GM19240 (cell line): ENCODE measurements around the gene CSNK1G2.

Experiments used
- DNase-seq: peaks from one replicate; pipeline ENCODE4 v3.0.0; 2011; ENCODE audit warnings: low spot score; ENCODE audit not compliant: insufficient read length

CSNK1G2 gene

DNA sequence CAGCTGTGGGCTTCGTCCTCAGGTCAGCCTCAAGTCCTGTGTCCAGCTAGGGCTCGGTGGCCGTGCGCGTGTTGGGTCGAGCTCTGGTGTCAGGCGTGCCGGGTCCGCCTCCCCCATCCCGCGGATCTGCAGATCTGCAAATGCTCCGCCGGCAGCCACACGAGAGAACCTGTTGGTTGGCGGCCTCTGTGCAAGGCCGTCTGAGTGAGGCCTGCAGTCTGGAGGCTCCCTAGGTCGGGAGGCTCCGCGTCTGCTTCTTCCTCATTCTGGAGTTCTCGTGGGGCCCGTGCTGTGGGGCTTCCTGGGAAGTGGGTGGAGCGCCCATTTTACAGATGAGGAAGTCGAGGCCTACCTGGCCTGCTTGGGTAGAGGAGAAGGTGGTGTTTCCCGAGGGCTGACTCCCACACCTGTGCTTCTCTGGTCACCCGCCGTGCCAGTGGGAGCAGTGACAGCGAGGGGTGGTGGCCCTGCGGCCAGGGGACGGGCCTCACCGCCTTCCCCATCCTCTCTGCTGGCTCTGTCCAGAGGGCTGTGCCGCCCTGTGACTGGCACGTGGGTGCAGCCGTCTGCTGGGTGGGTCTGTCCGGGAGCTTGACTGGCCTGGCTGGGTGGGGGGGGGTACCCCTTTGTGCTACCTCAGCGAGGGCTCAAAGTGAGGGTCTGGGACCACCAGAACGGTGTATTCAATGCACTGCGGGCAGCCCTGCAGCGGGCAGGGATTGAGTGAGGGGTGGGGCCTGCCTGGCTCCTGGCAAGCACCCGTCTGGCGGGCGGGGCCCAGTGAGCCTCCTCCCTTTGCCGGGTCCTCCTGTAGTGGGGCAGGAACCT lies 3.3 kb downstream of the CSNK1G2 start:
- no peak for DNase-seq

DNA sequence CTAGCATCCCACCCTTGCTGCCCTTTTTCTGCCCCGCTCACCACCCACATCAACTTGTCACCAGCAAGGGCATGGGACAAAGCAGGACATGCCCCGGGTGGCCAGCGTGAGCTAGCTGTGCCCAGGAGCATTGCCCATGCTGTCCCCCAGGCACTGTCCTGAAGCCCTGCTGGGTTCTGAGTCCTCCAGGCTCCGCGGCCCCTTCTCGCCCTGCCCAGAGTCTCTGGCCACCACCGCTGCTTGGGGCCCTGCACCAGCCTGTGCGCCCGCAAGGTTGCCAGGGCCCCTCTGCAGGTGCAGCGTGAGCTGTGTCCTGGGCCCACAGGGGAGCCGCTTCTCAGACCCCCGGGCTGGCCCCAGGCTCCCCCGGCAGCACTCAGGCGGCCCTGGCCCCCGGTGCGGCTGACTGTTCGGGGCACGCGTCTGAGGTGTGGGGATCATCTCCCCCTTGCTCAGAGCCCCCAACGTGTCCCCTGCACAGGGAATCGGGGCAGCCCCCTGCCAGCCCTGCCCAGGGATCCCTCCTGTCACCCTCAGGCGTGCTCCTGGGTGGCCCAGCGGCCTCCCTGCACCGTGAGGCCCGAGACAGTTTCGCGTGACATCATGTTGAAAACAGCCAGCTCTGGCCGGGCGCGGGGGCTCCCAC lies 4.1 kb downstream of the CSNK1G2 start:
- no peak for DNase-seq

DNA sequence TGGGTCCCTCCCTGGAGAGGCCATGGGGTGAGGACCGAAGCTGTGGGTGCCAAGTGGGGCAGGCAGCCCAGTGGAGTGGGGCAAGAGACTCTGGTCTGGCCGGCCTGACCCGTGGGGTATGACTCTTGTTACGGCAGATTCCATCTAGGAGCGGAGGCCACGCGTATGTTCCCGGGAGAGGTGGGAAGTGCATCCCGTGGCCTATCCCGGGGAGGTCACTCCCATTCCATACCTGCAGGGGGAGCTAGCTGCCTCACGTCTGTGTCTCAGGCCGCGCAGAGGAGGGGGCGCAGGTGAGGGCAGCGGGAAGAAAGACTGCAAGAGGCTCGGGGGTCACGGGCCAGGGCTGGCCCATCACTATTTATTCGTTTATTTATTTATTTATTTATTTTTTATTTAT lies 4.9 kb downstream of the CSNK1G2 start:
- DNase-seq = no peak

DNA sequence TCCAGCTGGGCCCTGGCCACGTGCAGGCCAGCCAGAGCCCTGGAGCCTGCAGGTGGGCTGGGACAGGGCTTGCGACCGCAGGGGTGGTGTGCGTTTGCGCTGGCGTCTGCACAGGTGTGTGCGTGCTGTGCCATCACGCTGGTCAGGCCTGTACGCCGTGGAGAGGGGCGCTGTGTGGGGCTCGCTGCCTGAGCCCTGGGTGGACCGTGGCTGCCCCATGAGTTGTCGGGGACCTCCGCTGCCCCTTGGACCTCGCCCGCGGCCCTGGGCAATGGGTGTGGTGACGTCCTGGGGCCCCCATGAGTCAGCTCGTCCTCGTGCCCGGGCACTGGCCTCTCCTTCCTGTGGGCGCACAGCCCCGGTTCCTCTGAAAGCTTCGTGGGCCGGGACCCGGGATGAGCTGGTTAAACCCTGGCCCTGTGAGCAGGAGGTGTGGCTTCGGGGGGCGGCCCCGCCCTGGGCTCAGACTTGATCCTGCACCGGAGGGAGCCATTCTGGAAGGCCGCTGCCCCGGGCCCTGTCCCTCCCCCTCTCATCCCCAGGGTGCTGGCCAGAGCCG lies 6.8 kb downstream of the CSNK1G2 start:
- no peak for DNase-seq

DNA sequence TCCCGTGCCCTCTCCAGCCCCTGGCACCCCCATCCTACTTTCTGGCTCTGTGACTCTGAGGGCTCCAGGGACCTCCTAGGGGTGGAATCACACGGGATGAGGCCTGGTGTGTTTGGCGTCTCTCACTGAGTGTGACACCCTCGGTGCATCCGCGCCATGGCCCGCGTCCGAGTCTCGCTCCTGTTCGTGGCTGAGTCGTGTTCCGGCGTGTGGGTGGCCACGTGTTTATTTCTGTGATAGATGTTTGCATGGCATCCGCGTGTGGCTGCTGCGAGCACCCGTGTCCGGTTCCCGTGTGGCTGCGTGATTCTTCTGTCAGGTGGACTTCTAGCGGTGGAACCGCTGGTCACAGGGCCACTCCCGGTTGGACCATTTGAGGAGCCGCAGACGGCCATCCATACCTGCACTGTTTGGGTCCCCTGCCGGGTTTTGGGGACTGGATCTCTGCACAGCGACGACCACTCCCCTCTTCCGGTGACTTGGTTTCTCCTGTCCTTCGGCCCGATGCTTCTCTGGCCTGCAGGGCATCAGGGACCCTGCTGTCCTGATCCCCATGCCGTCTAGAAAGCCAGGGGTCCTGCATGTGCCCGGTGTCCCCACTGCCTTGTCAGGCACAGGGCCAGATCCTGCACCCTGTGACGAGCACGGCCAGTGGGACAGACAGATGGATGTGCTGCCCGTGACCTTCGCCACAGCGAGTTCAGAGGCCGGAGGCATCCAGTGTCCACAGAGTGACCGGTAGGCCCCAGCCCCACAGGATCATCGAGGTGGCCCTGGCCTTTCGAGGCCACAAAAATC lies 8.5 kb downstream of the CSNK1G2 start:
- DNase-seq = no peak

DNA sequence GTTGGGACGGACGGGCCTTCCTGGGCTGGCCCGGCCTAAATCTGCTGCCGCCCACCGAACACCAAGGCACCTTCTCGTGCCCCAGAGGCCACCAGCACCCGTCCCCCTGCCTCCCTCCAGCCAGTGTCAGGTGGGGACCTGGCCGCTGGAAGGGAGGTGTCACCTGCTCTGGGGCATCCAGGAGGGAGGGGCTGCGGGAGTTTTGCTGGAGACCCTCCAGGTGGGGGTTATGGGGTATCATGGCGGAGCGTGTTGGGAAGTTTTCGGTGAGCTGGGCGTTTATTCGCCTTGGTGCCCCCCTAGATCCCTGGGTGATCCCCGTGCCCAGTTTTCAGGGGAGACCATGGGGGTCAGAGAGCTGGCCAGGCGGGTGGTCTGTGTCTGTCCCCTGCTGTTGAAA lies 9.7 kb downstream of the CSNK1G2 start:
- DNase-seq = no peak

DNA sequence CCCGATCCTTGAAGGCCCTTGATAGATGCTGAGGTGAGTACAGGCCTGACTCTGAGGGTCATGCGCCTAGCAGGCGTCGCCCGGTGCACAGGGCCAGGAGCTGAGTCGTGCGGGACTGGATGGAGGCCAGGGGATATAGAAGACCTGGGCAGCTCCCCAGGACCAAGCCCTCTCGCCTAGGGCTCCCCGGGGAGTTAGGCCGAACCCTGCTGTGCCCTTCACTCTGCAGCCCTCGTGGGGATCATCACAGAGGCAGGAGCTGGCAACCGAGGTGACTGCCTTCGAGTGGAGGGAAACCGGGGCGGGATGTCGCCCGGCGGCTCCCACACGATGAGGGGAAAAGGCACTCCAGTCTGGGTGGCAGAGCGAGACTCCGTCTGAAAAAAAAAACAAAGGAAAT lies 11.7 kb downstream of the CSNK1G2 start:
- no peak for DNase-seq

DNA sequence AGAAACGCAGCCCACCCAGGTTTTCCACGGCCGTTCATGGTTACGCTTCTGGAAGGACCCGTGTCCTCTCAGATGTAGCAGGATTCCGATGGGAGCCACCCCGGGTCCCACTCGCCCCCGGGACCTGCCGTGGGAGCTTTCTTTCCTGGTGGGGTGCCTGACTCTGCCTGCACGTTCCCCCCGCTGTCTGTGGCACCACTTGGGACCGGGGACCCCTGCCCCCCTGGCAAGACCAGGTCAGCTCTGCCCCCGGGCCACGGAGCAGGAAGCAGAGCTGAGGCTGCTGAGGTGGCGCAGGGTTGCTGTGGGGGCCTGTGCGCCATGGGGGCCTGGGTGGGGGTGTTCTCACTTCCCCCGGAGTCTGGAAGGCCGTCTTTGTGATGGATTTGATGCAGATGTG lies 12.1 kb downstream of the CSNK1G2 start:
- DNase-seq = no peak

DNA sequence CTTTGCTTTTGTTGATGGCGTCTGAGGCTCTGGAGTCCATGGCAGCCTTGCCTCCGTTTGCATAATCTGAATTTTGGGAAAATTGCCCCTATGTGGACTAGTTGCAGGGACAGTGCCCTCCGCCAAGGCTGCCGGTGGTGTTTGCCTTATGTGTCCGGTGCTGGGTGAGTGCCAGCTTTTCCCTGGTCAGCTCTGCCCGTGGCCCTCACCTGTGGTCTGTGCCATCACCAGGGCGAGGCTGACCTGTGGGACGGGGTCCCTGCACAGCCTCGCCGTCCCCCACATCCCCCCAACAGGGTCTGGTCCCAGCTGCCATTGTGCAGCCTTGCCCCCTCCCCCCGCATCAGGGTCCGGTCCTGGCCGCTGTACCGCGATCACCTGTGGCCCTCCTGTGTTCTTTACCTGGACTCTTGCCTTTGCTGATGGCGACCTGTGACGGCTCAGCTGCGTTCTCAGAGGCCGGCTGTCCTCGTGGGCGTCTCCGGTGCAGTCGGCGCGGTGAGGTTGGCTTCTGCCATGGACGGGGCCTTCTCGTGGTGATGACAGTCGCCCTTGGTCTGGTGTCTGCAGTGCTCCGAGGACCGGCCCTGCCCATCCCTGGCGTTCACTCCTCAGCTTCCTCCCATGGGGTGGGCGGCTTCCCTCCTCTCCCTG lies 12.6 kb downstream of the CSNK1G2 start:
- no peak for DNase-seq

DNA sequence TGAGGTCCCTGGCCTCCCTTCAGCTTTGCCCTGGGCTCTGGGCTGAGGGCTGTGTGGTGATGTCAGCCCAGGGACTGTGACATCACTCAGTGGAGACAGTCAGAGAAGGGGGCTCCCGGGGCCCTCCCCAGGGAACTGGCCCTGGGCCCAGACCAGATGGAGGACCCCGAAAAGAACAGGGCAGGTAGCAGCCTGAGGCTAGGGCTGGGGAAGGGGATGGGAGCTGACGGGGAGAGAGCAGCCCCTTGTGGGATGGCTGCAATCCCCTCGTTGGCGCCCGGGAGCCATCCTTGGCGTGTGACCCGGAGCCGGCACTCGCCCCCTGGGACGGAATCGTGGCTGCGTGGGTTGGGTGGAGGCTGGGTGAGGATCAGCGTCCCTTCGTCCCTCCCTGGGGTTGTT lies 13.6 kb downstream of the CSNK1G2 start:
- no peak for DNase-seq

DNA sequence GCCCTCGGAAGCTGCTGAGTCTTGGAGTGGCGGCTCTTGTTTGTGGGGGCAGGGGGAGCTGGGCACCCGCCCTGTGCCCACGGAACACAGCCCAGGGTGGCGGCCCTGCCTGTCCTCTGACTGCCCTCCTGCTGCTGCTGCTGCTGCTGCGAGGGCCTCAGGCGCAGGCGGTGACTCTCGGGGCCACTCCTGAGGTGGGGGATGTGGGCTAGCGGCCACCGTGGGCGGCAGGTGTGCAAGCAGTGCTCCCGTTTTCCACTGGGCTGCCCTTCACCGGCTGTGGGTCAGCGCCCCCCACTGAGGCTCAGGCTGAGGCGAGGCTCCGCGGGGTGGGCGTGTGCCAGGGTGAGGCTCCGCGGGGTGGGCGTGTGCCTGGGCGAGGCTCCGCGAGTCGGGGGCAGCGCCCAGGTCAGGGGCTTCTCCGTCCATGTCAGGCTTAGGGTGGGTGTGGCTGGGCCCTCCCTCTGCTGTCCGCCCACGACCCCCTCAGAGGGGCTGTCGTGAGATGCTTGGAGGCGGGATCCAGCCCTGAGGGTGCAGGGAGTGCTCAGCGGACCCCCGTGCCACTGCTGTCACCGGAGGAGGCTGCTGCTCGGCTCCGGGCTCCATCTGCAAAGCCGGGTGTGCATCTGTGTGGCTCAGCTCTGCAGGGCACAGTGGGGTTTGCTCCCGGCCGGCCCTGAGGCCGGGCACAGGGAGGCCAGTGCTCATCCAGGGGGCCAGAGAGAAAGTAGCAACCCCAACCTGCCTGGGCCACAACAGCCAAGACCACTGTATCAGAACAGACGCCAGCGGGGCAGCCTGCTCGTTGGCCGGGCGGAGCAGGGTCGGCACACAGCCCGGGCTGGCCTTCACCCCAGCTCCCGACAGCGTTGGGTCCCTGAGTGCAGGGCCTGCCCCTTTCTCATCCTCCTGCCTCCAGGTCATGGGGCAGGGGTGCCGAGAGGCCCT lies 14.5 kb downstream of the CSNK1G2 start:
- DNase-seq = no peak

DNA sequence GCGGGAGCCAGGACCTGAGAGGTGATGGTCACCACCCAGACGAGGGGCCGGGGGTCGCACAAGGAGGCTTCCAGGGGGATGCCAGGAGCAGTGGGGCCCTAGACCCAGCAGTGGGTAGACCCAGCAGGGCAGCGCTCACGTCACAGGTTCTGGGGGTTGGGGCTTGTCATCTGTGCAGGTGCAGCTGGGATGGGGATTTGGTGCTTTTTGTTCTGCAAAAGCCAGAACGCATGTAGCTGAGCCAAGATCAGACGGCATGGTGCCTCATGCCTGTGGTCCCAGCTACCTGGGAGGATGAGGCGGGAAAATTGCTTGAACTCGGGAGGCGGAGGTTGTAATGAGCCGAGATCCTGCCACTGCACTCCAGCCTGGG lies 15.1 kb downstream of the CSNK1G2 start:
- DNase-seq = no peak

DNA sequence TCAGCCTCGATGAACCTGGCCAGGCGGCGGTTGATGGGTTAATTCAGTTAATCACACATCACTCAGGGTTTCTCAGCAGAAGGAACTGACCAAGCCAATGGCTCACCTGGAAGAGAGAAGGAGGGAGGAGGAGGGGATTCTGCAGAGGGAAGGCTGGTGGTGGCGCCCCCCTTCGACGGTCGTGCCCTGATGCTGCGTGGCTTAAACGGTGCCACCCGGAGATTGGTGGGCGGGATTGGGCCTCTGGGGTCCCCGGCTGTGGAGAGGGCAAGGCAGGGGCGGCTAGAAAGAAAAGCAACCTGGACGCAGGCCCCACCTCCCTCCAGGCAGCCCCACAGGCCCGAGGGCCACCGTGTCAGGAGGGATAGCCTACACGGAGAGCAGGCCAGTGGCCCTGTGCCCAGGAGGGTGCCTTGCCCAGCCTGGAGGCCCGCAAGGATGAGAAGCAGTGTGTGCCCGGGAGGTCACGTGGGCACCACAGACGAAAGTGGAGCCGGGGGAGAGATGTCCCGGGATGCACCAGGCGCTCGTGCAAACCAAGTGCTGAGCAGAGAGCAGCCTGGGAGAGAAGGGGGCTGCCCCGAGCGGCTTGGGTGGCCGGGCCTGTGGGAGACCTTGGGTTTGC lies 16.0 kb downstream of the CSNK1G2 start:
- no peak for DNase-seq

DNA sequence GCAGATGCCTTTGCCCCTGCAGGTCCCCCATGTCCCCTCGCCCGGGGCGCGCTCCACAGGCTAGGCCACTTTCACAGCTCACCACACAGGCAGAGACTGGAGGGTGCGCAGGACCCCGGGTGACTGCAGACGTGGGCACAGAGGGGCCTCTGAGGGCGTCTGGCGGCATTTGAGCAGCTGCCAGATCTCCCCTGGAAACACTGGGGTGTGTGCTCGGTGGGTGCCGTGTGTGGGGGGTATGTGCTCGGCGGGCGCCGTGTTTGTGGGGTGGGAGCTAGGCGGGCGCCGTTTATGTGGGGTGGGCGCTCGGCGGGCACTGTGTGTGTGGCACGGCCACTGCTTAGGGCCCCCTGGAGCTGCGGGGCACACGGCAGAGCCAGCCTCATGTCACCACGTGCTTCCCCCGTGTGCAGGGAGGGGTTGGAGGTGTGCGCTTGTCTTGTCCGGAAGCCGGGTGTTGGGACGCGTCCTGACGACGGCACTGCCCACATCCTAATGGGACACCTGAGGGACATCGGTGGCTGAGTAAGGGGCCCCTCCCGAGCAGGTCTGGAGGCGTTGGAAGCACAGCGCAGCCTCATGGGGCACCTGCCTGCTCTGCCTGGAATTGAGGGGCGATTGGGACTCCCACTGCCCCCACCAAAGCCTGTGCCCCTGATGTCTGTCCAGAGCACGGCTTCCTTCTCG lies 16.7 kb downstream of the CSNK1G2 start:
- no peak for DNase-seq

DNA sequence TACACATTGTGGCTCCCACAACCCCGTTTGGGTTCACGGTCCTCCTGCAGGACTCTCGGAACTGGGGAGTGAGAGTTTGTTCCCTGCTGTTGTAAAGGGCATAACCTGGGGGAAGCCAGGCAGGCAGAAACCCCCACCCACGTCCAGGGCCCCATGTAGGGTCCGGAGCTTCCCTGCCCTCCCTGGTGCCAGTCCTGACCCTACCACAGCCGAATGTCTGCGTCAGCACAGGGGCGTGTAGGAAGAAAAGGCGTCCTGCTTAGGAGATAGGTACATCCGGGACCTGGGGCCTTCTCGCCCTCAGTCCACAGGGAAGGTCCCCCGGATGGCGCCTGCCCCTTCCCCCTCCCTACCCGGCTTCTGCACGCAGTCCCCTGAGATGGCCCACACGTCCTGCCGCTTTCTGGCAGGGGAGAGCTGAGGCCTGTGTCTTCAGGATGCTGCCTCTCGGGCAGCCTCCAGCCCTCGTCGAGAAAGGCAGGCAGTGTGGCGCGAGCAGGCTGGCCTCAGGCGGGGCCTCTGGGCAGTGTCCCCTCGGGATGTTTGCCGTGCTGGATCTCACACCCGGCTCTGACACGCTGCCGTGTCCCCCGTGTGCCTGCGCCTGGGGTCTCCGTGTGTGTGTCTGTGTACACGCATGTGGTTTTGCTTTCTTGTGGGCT lies 19.1 kb downstream of the CSNK1G2 start:
- DNase-seq = no peak

DNA sequence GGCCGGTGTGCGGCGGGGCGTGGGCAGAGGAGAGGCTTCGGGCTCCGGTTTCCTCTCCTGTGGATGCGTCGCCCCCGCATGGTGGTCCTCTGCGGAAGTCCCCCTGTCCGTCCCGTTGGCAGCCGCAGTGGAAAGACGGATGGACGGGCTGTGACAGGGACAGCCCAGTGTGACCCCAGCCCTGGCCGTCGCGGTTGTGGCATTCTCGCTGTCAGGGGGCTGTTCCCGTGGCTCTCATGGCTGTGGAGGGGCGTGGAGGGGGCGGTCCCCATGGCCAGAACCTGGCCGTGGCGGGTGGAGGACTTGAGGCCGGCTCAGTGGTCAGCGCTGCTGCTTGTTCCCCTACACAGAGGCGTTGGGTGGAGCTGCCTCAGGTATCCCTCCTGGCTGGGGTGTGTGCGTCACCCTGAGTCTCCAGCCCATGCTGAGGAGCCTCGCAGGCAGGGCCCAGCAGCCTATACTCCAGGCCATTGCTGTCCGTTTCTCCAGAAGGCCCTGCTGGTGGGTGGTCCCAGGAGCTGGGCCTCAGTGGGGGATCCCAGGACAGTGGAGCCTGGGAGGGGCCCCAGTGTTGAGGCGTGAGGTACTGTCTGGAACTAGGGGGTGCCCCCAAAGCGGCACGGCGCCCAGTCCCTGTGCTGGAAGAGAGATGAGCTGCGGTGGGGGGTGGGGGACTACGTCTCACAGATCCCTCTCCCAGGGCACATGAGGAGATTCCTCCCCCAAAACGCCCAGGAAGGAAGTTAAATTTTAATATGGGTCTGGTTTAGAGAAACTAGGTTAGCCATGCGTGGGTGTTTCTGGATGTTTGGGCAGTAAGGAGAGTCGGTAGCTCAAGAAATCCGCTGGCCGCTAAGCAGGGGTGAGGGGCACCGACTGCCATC lies 20.3 kb downstream of the CSNK1G2 start:
- DNase-seq = no peak

DNA sequence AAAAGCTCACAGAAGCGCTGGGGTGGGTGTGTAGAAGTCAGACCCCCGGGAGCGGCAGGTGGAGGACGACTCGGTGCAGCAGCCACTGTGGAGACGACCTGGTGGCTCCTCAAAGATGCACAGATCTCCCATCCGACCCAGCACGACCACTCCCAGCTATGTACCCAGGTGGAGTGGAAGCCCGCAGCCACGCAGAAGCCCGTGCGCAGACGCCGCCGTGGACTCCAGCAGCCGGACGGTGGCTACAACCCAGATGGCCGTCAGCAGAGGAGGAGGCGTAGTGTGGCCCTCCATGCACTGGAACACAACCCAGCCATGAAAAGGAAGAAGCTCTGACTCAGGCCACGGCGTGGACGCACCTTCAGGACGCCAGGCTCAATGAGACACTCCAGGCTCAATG lies 21.7 kb downstream of the CSNK1G2 start:
- no peak for DNase-seq

DNA sequence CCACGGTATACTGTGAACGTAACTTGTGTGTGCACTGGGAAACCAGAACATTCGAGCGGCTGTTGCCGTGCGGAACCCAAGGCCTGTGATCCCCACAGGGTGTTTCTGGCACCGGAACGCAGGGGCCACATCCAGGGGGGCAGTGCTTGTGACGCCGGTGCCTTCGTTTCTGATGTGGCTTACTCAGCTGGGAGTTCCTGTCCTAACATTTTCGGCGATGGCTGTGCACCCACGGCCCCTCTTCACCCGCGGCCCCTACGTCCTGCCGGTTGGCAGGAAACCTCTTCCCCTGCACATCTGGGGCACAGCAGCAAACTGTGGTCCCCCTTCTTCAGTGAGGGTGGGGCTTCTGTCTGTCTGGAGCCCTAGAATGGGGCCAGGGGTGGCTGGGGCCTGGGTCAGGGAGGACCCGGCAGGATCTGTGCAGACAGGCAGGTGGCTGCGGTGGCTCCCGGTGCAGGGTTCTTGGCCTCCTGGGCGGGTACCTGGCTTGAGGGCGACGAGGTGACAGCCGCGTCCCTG lies 26.2 kb downstream of the CSNK1G2 start:
- no peak for DNase-seq
